ENCODE results near the gene CXorf66.

The CXorf66 gene

DNA sequence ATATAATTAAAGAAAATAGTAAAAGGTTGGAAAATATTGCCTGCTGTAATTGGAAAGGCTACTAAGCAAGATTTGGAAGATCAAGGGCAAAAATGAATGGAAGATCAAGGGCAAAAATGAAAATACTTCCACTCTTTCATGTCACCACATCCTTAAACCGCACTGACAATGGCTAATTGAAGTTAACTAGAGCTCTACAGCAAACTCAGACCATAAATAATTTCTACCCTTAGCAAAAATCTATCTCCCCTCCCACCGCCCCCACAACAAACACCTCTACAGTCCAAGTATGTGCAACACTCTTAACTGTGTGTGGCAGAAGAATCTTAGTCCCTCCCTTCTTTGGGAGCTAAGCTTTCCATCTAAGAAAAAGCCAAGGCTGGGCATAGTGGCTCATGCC, 59.6 kb downstream of the CXorf66 start:
- TF ChIP-seq, protein P1, sequence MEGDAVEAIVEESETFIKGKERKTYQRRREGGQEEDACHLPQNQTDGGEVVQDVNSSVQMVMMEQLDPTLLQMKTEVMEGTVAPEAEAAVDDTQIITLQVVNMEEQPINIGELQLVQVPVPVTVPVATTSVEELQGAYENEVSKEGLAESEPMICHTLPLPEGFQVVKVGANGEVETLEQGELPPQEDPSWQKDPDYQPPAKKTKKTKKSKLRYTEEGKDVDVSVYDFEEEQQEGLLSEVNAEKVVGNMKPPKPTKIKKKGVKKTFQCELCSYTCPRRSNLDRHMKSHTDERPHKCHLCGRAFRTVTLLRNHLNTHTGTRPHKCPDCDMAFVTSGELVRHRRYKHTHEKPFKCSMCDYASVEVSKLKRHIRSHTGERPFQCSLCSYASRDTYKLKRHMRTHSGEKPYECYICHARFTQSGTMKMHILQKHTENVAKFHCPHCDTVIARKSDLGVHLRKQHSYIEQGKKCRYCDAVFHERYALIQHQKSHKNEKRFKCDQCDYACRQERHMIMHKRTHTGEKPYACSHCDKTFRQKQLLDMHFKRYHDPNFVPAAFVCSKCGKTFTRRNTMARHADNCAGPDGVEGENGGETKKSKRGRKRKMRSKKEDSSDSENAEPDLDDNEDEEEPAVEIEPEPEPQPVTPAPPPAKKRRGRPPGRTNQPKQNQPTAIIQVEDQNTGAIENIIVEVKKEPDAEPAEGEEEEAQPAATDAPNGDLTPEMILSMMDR (IDR thresholded peaks at IDR 0.05): no peak
- Histone ChIP-seq H3K27ac (no peak overlapping the region), H3K36me3 (no peaks in the 10 kb centered on the region), H3K4me3 (no peak overlapping the region), H3K9me3 (no peaks in the 10 kb centered on the region), H3K27me3 (no peaks in the 10 kb centered on the region), H3K4me1 (no peaks in the 10 kb centered on the region)
- intact Hi-C loops (cut with DNase I; ENCODE audit: low total_unique reads): no loop called here
- DNase-seq: no peak
